SHP77 treated with DMSO at 0.1 percent for 48 hours (cell line): Measurements from ENCODE around the gene ZNF141.
"Not testable (repeated sequence)": the region's sequence is repeated elsewhere in the genome, so short reads cannot be mapped to it uniquely, and the experiment has no call there.

Experiments used
- DNase-seq: peaks from one replicate; lab custom pipeline; 2025; lab: John Stamatoyannopoulos, UW

The ZNF141 gene

GRCh38 chr4:337143-337931 lies at the start of gene ZNF141:
Gene ZNF141, plus strand, starts transcription at chr4:337814. Its CDS starts 170 bp downstream, at chr4:337984.
- DNase-seq: peak; percentile 64

DNA sequence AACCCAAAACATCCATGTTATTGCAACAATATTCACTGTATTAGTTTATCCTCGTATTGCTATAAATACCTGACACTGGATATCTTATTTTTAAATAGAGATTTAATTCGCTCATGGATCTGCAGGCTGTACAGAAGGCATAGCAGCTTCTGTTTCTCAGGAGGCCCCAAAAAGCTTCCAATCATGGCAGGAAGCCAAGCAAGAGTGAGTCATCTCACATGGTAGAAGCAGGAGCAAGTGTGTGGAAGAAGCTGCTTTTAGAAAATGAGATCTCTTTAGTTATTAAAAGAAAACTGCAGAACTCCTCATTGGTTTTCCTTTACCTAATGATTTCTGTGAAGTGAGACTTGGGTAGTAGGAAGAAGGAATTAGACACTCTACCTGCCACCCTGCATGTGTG lies 48.7 kb upstream of the ZNF141 start:
- no peak for DNase-seq

DNA sequence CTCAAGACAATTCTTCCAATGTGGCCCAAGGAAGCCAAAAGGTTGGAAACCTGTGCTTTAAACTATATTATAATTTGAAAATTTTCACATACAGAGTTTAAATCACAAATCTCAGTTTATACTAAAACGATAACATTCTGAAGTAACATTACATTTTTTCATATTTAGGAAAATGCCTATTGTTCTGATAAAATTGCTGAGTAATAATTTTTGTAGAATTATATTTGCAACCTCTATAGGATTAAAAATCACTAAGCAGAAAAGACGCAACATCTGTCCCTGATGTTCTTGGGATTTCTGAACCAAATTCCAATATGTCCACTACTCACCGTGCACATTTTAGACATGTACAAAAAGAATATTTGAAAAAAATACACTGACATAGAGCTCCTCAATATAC lies 42.9 kb upstream of the ZNF141 start:
- DNase-seq: no peak

- no peak for DNase-seq
Observed at GRCh38 chr4:302381-302780, 35.2 kb upstream of the ZNF141 start.

GRCh38 chr4:304516-304915 lies 33.1 kb upstream of the ZNF141 start:
- DNase-seq: not testable (repeated sequence)

- DNase-seq: no peak
Observed at GRCh38 chr4:304969-305680, 32.5 kb upstream of the ZNF141 start, which contains the start of gene ZNF732. Gene ZNF732, minus strand, starts transcription at chr4:305474. Its CDS starts 164 bp downstream, at chr4:305310.

GRCh38 chr4:306551-306961 lies 31.1 kb upstream of the ZNF141 start:
- no peak for DNase-seq

DNA sequence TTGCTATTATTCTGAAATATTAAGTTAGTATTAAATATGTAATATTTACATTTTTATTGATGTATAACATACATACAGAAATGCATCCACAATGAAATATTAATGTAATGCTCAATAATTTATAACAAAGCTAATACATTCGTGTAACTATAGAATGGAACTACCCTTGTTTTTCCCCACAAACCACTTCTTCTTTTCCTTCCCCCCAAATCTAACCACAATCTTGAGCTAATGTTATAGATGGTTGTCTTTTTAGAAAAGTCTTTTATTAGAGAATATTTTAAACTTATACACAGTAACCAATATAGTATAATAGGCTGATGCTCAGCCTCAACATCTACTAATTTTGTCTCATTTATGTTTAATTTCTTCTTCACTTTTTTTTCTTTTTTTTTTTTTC lies 27.8 kb upstream of the ZNF141 start:
- DNase-seq: no peak

- no peak for DNase-seq
Observed at GRCh38 chr4:314296-314903, 23.2 kb upstream of the ZNF141 start.

DNA sequence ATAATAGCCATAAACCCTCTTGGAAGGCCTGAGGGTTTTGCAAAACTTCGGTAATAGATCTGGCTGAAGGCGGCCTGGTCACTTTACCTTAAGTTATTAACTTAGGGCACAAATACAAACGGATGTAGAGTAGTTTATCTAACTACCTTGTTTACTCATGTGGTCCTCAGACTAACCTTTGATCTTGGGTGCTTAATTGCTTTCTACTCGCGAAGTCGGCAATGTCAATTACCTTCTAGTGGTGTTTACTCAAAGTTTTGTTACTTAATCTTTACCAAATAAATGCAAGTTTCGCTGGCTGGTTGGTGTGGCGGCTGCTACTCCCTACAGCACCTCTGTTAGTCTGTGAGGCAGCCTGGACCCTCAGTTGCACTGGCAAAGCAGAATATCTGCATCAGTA lies 8.9 kb upstream of the ZNF141 start:
- no peak for DNase-seq

DNA sequence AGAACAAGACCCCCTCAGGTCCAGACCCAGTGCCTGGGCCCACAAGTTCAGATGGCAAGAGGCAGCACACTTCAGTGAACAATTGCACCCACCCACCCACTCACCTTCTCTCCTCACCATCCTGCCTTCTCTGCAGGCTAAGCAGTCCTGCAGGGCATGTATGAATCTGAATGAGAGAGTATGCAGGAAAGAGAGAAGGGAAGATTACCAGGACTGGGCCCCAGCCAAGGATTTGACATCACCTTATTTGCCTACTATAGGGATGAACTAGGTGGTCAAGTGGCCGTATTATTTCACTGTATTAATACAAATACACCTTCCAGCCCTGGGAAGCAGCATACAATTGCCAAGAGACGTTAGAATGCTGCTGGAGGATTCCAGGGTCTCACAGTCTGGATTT lies 2.1 kb upstream of the ZNF141 start:
- DNase-seq: no peak

GRCh38 chr4:336099-336892 lies 1.3 kb upstream of the ZNF141 start:
- DNase-seq: no peak

DNA sequence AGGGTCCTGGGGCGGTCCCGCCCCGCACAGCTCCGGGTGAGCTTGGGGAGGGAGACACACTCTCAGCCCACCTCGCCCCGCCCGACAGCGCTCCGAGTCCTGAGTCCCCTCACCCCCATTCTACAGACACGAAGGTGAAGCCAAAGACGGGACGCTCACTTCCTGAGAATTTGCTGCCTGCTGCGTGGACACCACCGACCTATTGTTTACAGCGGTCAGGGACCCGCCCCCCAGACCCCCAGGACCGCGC lies 796 bp upstream of the ZNF141 start:
- DNase-seq: no peak

DNA sequence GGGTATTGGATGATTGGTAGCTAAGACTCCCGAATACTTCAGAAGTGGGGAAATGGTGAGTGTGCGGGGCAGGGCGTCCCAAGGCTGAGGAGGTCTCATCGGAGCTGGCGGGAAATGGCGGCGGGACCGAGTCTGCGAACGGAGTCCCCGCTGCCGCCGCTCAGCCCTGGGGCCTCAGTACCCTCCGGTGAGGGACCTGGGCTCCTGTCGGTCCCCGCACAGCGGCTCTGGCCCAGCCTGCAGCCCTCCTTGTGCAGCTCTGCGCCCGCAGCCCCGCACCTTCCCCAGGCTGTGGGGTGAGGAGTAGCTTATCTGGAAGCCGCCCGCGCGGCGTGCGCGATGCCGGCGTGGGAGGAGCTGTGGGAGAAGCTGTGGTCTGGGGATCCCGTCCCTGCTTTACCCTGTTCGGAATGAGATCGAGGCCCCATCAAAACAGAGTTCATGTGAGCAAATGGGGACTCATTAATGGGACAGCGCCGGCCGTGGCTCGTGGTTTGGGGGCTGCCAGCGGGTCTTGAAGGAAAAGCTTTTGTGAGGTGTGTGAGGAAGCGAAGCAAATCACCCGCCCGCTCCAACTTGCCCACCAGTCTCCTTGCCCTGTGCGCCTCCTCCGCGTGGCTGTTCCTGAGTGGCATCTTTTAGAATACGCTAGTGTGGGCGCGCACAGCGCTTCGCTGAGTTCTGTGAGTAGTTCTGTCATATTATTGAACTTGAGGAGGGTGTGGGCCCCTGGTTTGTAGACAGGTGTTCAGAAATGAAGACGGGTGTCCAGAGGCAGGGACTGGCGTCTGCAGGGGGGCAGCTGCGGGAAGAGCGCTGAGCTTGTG lies 531 bp downstream of the ZNF141 start:
- DNase-seq: no peak

DNA sequence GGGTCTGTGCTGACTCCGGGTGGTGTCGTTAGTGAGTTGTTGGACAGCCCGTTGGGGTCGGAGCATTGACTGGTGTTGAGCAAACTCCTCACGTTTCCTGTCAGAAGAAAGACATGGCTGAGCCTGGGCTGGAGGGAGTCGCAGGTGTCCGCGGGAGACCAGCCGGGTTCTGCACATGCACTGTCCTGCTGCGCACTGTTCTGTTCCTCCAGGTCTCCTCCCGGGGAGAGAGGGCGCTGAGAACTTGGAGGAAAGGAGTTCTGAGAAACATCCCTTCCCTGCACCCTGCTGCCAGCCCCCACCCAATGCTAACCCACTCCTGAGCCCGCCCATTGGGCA lies 1.1 kb downstream of the ZNF141 start:
- DNase-seq: no peak

- DNase-seq: no peak
Observed at GRCh38 chr4:340011-340410, 2.4 kb downstream of the ZNF141 start.

DNA sequence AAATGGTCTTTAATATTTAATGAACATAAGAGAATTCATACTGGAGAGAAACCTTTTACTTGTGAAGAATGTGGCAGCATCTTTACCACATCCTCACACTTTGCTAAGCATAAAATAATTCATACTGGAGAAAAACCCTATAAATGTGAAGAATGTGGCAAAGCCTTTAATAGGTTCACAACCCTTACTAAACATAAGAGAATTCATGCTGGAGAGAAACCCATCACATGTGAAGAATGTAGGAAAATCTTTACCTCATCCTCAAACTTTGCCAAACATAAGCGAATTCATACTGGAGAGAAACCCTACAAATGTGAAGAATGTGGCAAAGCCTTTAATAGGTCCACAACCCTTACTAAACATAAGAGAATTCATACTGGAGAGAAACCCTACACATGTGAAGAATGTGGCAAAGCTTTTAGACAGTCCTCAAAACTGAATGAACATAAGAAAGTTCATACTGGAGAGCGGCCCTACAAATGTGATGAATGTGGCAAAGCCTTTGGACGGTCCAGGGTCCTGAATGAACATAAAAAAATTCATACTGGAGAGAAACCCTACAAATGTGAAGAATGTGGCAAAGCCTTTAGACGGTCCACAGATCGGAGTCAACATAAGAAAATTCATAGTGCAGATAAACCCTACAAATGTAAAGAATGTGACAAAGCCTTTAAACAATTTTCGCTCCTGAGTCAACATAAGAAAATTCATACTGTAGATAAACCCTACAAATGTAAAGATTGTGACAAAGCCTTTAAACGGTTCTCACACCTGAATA lies 35.6 kb downstream of the ZNF141 start:
- DNase-seq: no peak

DNA sequence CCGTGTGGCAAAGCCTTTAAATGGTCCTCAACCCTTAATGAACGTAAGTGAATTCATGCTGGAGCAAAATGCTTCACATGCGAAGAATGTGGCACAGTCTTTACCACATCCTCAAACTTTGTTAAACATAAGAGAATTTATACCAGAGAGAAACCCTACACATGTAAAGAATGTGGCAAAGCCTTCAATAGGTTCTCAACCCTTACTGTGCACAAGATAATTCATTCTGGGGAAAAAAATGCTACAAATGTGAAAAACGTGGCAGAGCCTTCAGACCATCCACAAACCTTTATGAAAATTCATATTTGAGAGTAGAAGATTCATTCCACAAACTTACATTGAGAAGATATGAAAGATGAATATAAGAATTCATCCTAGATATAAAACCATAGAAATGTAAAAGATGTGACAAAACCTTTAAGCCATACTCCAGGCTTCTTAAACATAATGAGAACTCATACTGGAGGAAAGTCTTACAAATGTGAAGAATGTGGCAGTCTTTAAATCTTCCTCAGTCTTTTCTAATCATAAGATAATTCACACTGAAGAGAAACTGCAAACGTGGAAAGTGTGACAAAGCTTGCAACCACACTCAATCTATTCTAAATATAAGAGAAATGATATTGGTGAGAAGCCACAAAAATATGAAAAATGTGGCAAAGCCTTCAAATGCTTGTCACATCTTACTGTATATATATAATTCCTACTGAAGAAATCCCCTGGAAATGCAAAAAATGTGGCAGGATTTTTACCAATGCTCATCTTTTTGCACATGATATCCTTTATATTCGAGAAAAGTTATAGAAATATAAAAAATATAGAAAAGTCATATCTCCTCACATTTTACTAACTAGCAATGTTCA lies 36.9 kb downstream of the ZNF141 start:
- DNase-seq: no peak

GRCh38 chr4:384311-385010 lies 46.8 kb downstream of the ZNF141 start:
- DNase-seq: no peak
